GM18517 (cell line): ENCODE results near the gene IL37.
"Not testable (repeated sequence)": the region's sequence is repeated elsewhere in the genome, so short reads cannot be mapped to it uniquely, and the experiment has no call there.

Experiments used
- ATAC-seq: cut with Tn5 transposase; IDR thresholded peaks from one replicate; pipeline ENCODE4 v1.9.1; 2021; ENCODE audit warnings: mild to moderate bottlenecking, moderate library complexity; ENCODE audit not compliant: unreplicated experiment

The IL37 gene

DNA sequence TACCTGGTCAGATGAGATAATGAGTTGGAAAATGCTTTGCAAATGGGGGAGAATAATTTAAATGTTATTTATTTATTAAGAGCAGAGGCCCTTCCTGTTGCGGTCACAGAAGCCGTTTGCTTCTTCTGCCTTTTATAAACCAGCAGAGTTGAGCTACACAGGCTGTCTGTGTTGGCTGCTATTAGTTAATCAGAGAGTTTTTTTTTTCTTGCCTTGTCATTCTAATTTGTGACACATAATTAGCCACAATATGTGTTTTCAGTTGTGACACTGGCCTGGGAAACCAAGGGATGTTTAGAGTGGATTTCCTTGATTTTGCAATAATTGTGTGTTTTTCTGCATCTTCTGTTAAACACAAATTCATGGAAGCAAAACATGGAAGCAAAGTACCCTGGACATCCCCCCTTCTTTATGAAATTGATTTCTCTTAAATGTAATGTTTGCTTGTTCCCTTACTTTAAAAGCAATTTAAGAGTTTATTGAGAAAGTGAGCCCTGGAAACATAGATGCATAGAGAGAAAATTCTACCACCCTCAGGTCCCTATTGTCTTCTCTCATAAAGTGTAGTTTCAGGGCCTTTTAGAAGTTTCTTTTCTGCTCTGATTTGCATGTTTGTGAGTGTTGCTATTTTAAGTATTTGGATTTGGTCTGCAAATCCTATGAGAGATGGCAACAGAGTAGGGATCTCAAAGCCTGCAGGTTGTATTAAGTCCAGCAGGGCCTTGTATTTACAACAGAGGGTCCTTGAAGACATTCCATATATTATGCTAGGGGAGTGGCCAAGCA is 22.8 kb upstream of the IL37 start:
- ATAC-seq, result no peak

- no peak for ATAC-seq
Measured at GRCh38 chr2:112889976-112890375, 21.0 kb upstream of the IL37 start.

DNA sequence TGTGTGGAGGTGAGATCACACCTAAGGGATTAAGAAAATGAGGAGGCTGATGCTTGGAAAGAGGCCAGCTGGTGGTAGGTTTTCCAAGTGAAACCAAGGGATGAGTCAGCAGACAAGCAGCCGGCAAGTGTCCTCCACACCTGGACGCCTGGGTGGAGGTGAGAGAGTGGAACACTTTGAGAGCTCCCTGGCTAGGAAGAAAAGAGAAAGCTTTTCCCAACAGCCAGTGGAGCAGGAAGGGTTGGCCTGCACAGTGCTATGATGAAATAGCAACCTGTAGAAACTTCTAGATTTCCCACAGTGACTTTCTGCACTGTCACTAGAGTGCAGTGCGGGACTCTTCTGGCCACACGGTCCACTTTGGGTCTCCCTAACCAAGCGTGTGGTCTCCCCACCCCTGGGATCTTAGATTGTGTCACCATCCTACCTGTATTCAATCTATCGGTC is 19.6 kb upstream of the IL37 start:
- no peak for ATAC-seq

DNA sequence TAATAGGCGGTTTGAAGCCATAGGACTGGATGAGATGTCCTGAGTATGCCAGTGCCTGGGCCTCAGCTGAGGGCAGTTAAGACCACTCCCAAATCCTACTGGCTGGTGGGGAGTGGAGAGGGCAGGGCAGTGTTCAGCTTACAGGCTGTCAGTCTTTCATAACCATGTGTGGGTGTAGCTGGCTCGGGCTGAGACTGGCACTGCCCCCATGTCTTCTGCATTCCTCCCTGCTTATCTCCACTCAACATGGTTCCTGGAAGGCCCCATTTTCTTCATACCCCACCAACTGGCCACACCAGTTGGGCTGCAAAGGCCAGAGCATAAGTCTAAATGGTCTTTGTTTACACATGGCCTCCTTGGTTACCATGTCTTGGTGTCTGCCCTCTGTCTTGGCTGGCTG is 17.2 kb upstream of the IL37 start:
- no peak for ATAC-seq

- ATAC-seq, result no peak
Measured at GRCh38 chr2:112896909-112897623, 13.9 kb upstream of the IL37 start.

GRCh38 chr2:112897624-112897978 is 13.4 kb upstream of the IL37 start:
- no peak for ATAC-seq

GRCh38 chr2:112901431-112902065 is 9.4 kb upstream of the IL37 start:
- not testable (repeated sequence) for ATAC-seq

- no peak for ATAC-seq
Measured at GRCh38 chr2:112902816-112903215, 8.1 kb upstream of the IL37 start.

DNA sequence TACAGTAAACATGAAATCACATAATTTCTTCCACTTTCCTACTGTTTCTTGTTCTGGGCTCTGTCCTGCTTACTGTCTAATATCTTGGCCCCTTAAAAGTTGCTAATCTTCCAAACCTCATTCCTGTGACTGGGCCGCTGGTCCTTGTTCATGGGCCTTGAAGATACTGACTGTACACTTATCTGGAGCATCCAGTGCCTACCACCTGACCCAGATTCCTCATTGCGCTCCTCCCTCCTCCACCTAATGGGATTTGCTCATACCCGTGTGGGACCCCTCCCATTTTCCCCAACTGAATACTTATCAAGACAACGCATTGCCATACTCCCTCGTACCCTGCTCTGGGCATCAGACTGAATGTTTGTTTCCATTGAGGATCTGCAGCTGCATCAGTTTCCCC is 6.1 kb upstream of the IL37 start:
- ATAC-seq, result no peak

GRCh38 chr2:112906276-112906675 is 4.7 kb upstream of the IL37 start:
- ATAC-seq, result no peak

GRCh38 chr2:112907001-112907949 is 3.7 kb upstream of the IL37 start:
- ATAC-seq, result no peak

- ATAC-seq, result not testable (repeated sequence)
Measured at GRCh38 chr2:112908559-112908958, 2.4 kb upstream of the IL37 start.

GRCh38 chr2:112910219-112910618 is 746 bp upstream of the IL37 start:
- ATAC-seq, result no peak

DNA sequence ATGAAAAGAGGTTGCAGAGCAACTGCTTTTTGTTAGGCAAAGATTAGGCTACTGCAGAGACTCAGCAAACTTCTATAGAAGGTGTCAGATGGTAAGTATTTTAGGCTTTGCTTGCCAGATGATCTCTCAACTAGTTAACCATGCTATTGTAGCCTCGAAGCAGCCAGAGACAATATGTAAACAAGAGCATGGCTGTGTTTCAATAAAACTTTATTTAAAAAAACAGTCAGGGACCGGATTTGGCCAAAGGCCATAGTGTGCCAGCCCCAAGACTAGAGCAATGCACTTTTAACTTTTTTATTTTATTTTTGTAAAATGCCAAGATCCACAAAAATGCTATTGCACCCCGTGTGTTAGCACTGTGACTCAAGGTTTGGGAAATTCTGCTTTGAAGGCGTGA is 1.4 kb downstream of the IL37 start:
- no peak for ATAC-seq

DNA sequence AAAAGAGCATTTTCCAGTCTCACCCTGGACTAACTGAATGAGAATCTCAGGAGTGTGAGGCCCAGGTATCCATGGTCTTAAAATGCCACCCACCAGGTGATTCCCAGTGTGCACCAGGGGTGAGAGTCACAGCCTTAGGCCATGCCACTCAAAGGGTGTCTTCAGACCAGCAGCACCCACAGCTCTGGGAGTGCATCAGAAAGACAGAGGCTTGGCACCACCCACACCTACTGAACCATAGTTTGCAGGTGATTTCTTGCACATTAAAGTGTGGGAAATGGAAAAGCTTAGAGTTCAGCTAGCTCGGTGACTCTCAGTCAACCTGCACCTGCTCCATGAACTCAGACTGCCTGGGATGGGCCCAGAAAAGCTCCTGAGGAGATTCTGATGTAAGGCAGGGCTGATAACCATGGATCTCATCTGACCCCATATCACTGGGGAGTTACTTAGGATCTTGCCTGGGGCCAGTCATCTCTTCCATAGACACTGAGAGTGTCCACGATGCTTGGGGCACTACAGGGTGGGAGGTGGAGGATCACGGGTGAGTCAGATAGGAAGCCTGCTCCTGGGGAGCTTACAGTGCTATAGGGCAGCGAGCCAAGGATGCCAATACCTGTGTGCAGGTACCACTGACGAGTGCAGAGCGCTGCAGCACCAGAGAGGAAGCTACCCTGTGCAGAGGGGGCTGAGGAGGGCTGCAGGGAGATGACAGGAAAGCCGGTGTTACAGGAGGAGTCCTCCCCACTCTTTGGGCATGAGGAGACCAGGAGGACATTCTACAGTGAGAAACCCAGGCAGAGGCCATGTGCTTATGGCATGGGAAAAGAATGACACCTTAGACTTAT is 4.6 kb downstream of the IL37 start:
- ATAC-seq, result no peak

GRCh38 chr2:112916145-112916571 is 5.2 kb downstream of the IL37 start:
- no peak for ATAC-seq

DNA sequence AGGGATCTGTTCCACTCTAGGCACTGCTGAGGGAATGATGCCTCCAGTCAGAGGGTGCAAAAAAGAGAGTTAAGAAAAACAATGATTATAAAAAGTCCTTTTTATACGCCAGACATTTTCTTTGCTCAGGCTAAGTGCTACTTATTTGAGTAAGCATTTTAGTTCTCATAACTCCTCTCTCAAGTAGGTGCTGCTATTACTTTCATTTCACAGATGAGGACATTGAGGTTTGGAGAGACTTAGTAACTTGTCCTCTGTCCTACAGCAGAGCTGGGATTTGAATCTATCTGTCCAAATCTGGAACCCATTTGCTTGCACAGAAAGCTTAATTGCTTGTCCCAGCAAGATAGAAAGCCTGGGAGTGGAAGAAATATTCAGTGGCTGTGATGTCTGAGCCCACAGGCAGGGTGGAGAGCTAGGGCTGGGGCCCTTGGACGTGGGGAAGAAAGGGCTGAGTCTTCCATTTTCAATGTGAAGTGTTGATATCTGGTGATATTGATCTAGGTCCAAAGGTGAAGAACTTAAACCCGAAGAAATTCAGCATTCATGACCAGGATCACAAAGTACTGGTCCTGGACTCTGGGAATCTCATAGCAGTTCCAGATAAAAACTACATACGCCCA is 5.8 kb downstream of the IL37 start:
- no peak for ATAC-seq

DNA sequence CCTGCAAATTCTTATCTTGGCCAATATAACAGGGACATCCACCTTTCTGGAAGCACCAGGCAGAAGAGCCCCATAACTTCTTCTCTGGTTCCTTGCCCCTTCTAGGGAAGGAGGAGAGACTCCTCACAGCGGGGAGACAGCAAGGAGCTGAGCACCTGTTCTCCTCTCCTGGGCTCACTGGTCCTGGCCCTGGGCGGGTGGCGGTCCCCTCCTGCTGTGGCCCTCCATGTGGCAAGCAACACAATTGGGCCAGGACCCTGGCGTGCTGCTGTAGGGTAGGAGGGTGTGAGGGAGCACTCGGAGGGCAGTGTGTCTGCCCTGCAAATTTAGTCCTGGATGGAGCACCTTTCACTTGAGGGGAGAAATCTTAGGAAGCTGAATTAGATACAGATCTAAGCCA is 6.9 kb downstream of the IL37 start:
- no peak for ATAC-seq

GRCh38 chr2:112918256-112918655 is 7.3 kb downstream of the IL37 start:
- no peak for ATAC-seq
